ENCODE data around the gene CD320.

DNA sequence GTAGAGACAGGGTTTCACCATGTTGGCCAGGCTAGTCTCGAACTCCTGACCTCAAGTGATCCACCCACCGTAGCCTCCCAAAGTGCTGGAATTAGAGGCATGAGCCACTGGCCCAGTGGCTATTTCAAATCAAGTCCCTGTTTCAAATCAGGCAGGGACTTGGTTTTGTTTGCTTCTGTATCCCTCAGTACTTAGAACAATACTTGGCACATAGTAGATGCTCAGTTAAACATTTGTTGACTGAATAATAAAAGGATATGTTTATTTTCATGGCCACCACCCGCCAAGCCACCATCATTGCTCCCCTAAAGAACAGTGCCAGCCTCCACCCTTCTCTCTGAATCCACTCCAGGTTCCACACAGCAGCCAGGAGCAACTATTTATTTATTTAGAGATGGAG lies 17.3 kb upstream of the CD320 start:
- no peak for TF ChIP-seq EZH2 (IDR thresholded peaks at IDR 0.05; ENCODE audit: borderline replicate concordance, low read depth, low read length, poor library complexity, severe bottlenecking)
- TF ChIP-seq, protein P1, sequence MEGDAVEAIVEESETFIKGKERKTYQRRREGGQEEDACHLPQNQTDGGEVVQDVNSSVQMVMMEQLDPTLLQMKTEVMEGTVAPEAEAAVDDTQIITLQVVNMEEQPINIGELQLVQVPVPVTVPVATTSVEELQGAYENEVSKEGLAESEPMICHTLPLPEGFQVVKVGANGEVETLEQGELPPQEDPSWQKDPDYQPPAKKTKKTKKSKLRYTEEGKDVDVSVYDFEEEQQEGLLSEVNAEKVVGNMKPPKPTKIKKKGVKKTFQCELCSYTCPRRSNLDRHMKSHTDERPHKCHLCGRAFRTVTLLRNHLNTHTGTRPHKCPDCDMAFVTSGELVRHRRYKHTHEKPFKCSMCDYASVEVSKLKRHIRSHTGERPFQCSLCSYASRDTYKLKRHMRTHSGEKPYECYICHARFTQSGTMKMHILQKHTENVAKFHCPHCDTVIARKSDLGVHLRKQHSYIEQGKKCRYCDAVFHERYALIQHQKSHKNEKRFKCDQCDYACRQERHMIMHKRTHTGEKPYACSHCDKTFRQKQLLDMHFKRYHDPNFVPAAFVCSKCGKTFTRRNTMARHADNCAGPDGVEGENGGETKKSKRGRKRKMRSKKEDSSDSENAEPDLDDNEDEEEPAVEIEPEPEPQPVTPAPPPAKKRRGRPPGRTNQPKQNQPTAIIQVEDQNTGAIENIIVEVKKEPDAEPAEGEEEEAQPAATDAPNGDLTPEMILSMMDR (conservative IDR thresholded peaks at IDR 0.05; ENCODE audit: low read depth, low read length): no peak

Measured in A673 (cell line).